PC-9 (cell line): ENCODE data around the gene HPCAL1. TPM values are rescaled to one million over a fixed set of nuclear protein-coding genes. Genes with fewer than 3 reads are reported as not detected.

ENCODE experiments used
- BruUV-seq: library from RNA; stranded (reverse); fragments of 400-500 nt; replicated peaks from 2 replicates; lab custom pipeline; 2021; lab: Mats Ljungman, UMichigan
- CTCF ChIA-PET: fragments of 300-600 bp; sonication (Branson Sonifier 250); formaldehyde crosslinking; loops from one replicate; lab custom pipeline; 2022; ENCODE audit warnings: antibody characterized with exemption; lab: Charles Lee
- POLR2A ChIA-PET: fragments of 300-600 bp; sonication (Branson Sonifier 250); formaldehyde crosslinking; loops from one replicate; lab custom pipeline; 2022; ENCODE audit warnings: antibody characterized with exemption; ENCODE audit not compliant: unreplicated experiment; lab: Charles Lee
- DNase-seq, 2 experiments: peaks; one replicate each; pipeline versions ENCODE4 v3.0.0 to v3.0.0-alpha.2; 2015 to 2022; ENCODE audit warnings: mixed read lengths in 1 of 2
- H2AFZ ChIP-seq: fragments of 200-600 bp; sonication (generic); 2 replicates; pipeline ENCODE4 v1.8.1; 2017; ENCODE audit warnings: antibody characterized with exemption
- H3F3A ChIP-seq: fragments of 200-600 bp; sonication (generic); 2 replicates; pipeline ENCODE4 v1.8.1; 2017; ENCODE audit warnings: antibody characterized with exemption, mild to moderate bottlenecking, low read depth; ENCODE audit not compliant: insufficient read depth
- H3K27ac ChIP-seq: fragments of 200-600 bp; sonication (generic); 2 replicates; pipeline ENCODE4 v1.6.1; 2016; ENCODE audit warnings: mixed run types
- H3K27me3 ChIP-seq: fragments of 200-600 bp; sonication (generic); 2 replicates; pipeline ENCODE4 v1.6.1; 2016; ENCODE audit warnings: low read depth, mixed run types; ENCODE audit not compliant: insufficient read depth
- H3K36me3 ChIP-seq: fragments of 200-600 bp; sonication (generic); 2 replicates; pipeline ENCODE4 v1.6.1; 2016; ENCODE audit warnings: low read depth, mixed run types
- H3K4me1 ChIP-seq: fragments of 200-600 bp; sonication (generic); replicated peaks from 2 replicates; pipeline ENCODE4 v1.6.1; 2016; ENCODE audit warnings: mixed run types; ENCODE audit not compliant: insufficient read depth
- H3K4me2 ChIP-seq: fragments of 200-600 bp; sonication (generic); 2 replicates; pipeline ENCODE4 v1.6.1; 2017; ENCODE audit warnings: mixed run types
- H3K4me3 ChIP-seq: fragments of 200-600 bp; sonication (generic); 2 replicates; pipeline ENCODE4 v1.6.1; 2016; ENCODE audit warnings: mixed run types
- H3K79me2 ChIP-seq: fragments of 200-600 bp; sonication (generic); 2 replicates; pipeline ENCODE4 v1.6.1; 2017; ENCODE audit warnings: low read depth, mixed run types
- H3K9me2 ChIP-seq: fragments of 200-600 bp; sonication (generic); 2 replicates; pipeline ENCODE4 v1.8.1; 2017; ENCODE audit warnings: mild to moderate bottlenecking; ENCODE audit not compliant: insufficient read depth
- H3K9me3 ChIP-seq: fragments of 200-600 bp; sonication (generic); 2 replicates; pipeline ENCODE4 v1.8.1; 2016; ENCODE audit warnings: low read depth; ENCODE audit not compliant: insufficient read depth
- H4K20me1 ChIP-seq: fragments of 200-600 bp; sonication (generic); 2 replicates; pipeline ENCODE4 v1.8.1; 2017; ENCODE audit not compliant: insufficient read depth
- EZH2 ChIP-seq: fragments of 200-600 bp; sonication (generic); IDR thresholded peaks from 2 replicates; pipeline ENCODE4 v1.8.0; 2017; ENCODE audit warnings: antibody characterized with exemption, low read depth
- intact Hi-C: fragments of 100-400 bp; cut with micrococcal nuclease; formaldehyde crosslinking; loops from one replicate; pipeline ENCODE4 v1.10.0; 2022; ENCODE audit not compliant: unreplicated experiment
- total RNA-seq: library from RNA; stranded (reverse); gene quantifications from 2 replicates; pipeline ENCODE4 v1.2.3, GENCODE V29; 2021
- TF ChIP-seq, protein P1 (sequence below): fragments of 200-600 bp; sonication (generic); conservative IDR thresholded peaks from 2 replicates; pipeline ENCODE4 v1.6.1; 2017; ENCODE audit warnings: mixed run types, antibody characterized with exemption, mild to moderate bottlenecking, moderate library complexity

The HPCAL1 gene
- total RNA-seq, 1 experiment from 2014 or later: 105 TPM

- Histone ChIP-seq H3K27ac (peak overlapping the region; percentile 36; the same call in 1 of the 2 replicates), H3K9me2 (no peaks in the 10 kb centered on the region), H3F3A (peaks cover 66% of the 10 kb centered on the region), H3K9me3 (no peaks in the 10 kb centered on the region), H3K4me2 (no peak overlapping the region), H4K20me1 (0 out of 2 replicates have a peak, but pooled peaks cover 9% of the 10 kb centered on the region), H3K4me1 (peaks cover 71% of the 10 kb centered on the region), H3K4me3 (no peak overlapping the region), H3K79me2 (peaks cover 70% of the 10 kb centered on the region), H3K27me3 (no peaks in the 10 kb centered on the region), H3K36me3 (peaks cover 7% of the 10 kb centered on the region), H2AFZ (no peak overlapping the region)
- ChIA-PET CTCF (interaction anchor here (0.6 to 1.3 kb wide), 2 partner anchors 46 to 525 kb away, joined by 5 to 10 read pairs; no protein-coding TSS in a partner anchor), POLR2A (interaction anchor here (0.6 kb wide), 1 partner anchor 41 kb away, joined by 5 read pairs; no protein-coding TSS in a partner anchor)
- DNase-seq: no peak
- BruUV-seq: no TSS peak
- intact Hi-C loops: no loop called here
- TF ChIP-seq, protein P1, sequence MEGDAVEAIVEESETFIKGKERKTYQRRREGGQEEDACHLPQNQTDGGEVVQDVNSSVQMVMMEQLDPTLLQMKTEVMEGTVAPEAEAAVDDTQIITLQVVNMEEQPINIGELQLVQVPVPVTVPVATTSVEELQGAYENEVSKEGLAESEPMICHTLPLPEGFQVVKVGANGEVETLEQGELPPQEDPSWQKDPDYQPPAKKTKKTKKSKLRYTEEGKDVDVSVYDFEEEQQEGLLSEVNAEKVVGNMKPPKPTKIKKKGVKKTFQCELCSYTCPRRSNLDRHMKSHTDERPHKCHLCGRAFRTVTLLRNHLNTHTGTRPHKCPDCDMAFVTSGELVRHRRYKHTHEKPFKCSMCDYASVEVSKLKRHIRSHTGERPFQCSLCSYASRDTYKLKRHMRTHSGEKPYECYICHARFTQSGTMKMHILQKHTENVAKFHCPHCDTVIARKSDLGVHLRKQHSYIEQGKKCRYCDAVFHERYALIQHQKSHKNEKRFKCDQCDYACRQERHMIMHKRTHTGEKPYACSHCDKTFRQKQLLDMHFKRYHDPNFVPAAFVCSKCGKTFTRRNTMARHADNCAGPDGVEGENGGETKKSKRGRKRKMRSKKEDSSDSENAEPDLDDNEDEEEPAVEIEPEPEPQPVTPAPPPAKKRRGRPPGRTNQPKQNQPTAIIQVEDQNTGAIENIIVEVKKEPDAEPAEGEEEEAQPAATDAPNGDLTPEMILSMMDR: no peak
- no peak for TF ChIP-seq EZH2
Measured at GRCh38 chr2:10402653-10403215, 100.0 kb downstream of the HPCAL1 start.

DNA sequence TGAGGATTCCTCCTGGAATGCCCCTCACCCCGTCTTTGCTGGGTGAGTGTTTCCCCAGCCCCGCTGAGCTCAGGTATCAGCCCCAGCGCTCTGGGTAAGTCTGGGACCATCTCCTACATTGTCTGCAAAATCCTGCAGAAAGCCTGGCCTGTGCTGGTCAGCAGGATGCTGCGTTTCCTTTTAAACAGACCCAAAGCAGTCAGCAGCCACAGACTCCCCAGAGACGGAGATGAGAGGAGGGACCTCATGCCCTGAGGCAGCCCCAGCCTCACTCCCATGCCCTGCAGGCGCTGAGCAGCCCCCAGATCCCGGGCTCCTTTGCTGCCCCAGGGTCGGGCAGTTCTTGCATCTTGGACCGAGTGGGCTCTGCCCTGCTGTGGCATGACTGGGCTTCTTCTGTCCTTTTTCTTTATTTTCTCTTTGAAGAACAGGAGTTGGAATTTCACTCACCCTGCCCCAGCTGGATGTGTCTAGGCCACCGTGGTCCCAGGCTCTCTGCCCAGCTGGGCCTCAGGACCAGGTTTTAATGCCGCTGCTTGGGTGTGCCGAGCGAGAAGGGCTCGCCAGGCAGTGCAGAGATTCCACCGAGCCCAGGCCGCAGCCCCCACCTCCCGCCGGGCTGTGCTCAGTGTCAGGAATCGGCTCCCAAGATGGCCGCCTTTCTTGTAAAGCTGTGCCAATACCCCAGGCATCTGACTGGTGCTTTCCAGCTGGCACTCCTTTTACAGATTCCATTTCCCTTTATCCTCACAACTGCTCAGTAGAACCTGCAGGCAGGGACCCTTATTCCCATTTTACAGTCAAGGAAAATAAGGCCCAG lies 101.8 kb downstream of the HPCAL1 start:
- Histone ChIP-seq H3K9me3 (no peaks in the 10 kb centered on the region), H3K36me3 (peaks cover 6% of the 10 kb centered on the region; the same call in 1 of the 2 replicates), H2AFZ (no peak overlapping the region), H3K9me2 (no peaks in the 10 kb centered on the region), H3K27ac (peak overlapping the region; percentile 97), H3K79me2 (peaks cover 73% of the 10 kb centered on the region), H3K4me1 (peaks cover 89% of the 10 kb centered on the region), H3K4me2 (peak overlapping the region; percentile 88), H4K20me1 (0 out of 2 replicates have a peak, but pooled peaks cover 9% of the 10 kb centered on the region), H3K27me3 (no peaks in the 10 kb centered on the region), H3K4me3 (no peak overlapping the region), H3F3A (peaks cover 78% of the 10 kb centered on the region)
- POLR2A ChIA-PET: interaction anchor here (0.6 kb wide), 1 partner anchor 121 kb away, joined by 4 read pairs; no protein-coding TSS in a partner anchor
- TF ChIP-seq EZH2: no peak
- TF ChIP-seq, protein P1: no peak
- CTCF ChIA-PET: no interaction called here
- no peak for DNase-seq
- BruUV-seq: no TSS peak
- intact Hi-C loops: loop anchor here (1.0 to 2.0 kb wide), 3 partner anchors 18 to 73 kb away; no protein-coding TSS in a partner anchor

GRCh38 chr2:10405448-10405847 lies 102.7 kb downstream of the HPCAL1 start:
- TF ChIP-seq EZH2: no peak
- TF ChIP-seq, protein P1: no peak
- Histone ChIP-seq H3K36me3 (no peaks in the 10 kb centered on the region; the same call in 1 of the 2 replicates), H2AFZ (no peak overlapping the region), H3K4me2 (peak overlapping the region; percentile 88), H3K79me2 (peaks cover 71% of the 10 kb centered on the region), H4K20me1 (0 out of 2 replicates have a peak, but pooled peaks cover 9% of the 10 kb centered on the region), H3K4me3 (no peak overlapping the region), H3K4me1 (peaks cover 85% of the 10 kb centered on the region), H3F3A (peaks cover 78% of the 10 kb centered on the region), H3K27ac (peak overlapping the region; percentile 97), H3K9me2 (no peaks in the 10 kb centered on the region), H3K27me3 (no peaks in the 10 kb centered on the region), H3K9me3 (no peaks in the 10 kb centered on the region)
- peak; percentile 90 to 96 for DNase-seq
- POLR2A ChIA-PET: no interaction called here
- intact Hi-C loops: loop anchor here (1.0 to 2.0 kb wide), 3 partner anchors 19 to 74 kb away; no protein-coding TSS in a partner anchor
- BruUV-seq: no TSS peak
- CTCF ChIA-PET: no interaction called here
